ENCODE data around the gene ACKR3. TPM values are rescaled to one million over a fixed set of nuclear protein-coding genes. Genes with fewer than 3 reads are reported as not detected.

The ACKR3 gene
- total and polyA plus RNA-seq, 2 donors (not counting 1 experiment from before 2014, with no cell fraction given): 0.17 to 1.5 TPM

DNA sequence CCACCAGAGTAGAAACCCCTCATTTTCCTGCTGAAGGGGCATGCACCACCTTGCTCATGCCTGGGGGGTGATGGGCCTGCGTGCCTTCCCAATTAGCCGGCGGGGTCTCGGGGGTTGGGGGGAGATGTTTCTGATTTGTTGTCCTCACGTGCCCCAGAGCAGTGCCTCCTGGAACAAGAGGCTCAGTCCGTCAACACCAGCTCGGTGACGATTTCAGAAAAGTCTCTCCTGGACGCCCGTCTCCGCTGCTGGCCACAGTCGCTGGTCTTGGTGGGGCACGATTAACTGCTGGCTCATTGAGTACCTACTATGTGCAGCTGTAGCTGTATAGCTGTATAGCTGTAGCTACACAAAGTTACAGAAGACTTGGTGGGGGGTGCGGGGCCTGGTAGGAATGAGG lies 4.4 kb downstream of the ACKR3 start:
- Histone ChIP-seq H2AFZ (ENCODE audit: low read length) (no peak overlapping the region), H3K9me3 (ENCODE audit: control insufficient read depth, insufficient read depth, low read depth, low read length) (no peaks in the 10 kb centered on the region), H3K4me3 (replicated peaks in 1 of 4; ENCODE audit: control extremely low read depth in 1 of 4, insufficient read depth in 1 of 4, low read depth in 3 of 4, low read length in 4 of 4) (no peak overlapping the region), H3K4me2 (ENCODE audit: extremely low read depth, insufficient read depth, low read length) (no peak overlapping the region), H3K9ac (ENCODE audit: insufficient read depth, low read length) (no peak overlapping the region), H3K27me3 (ENCODE audit: control insufficient read depth, insufficient read depth, low read length) (peaks cover 15% of the 10 kb centered on the region), H3K36me3 (ENCODE audit: control insufficient read depth, insufficient read depth, low read length) (no peaks in the 10 kb centered on the region), H4K20me1 (ENCODE audit: control insufficient read depth, extremely low read depth, insufficient read depth, low read length) (no peaks in the 10 kb centered on the region), H3K4me1 (ENCODE audit: control insufficient read depth, extremely low read depth, insufficient read depth, low read length) (no peaks in the 10 kb centered on the region), H3K79me2 (ENCODE audit: control insufficient read depth, insufficient read depth, low read length) (no peaks in the 10 kb centered on the region), H3K27ac (ENCODE audit: insufficient read depth, low read length) (no peak overlapping the region)
- no peak for DNase-seq (ENCODE audit: low read depth in 2 of 2)
- no peak for TF ChIP-seq EZH2 (IDR thresholded peaks at IDR 0.05; ENCODE audit: low read length, missing control alignments)
- TF ChIP-seq, protein P1, sequence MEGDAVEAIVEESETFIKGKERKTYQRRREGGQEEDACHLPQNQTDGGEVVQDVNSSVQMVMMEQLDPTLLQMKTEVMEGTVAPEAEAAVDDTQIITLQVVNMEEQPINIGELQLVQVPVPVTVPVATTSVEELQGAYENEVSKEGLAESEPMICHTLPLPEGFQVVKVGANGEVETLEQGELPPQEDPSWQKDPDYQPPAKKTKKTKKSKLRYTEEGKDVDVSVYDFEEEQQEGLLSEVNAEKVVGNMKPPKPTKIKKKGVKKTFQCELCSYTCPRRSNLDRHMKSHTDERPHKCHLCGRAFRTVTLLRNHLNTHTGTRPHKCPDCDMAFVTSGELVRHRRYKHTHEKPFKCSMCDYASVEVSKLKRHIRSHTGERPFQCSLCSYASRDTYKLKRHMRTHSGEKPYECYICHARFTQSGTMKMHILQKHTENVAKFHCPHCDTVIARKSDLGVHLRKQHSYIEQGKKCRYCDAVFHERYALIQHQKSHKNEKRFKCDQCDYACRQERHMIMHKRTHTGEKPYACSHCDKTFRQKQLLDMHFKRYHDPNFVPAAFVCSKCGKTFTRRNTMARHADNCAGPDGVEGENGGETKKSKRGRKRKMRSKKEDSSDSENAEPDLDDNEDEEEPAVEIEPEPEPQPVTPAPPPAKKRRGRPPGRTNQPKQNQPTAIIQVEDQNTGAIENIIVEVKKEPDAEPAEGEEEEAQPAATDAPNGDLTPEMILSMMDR (conservative IDR thresholded peaks at IDR 0.05 in 1 of 2, IDR thresholded peaks at IDR 0.05 in 1 of 2; ENCODE audit: low read depth in 1 of 2, low read length in 2 of 2): no peak

DNA sequence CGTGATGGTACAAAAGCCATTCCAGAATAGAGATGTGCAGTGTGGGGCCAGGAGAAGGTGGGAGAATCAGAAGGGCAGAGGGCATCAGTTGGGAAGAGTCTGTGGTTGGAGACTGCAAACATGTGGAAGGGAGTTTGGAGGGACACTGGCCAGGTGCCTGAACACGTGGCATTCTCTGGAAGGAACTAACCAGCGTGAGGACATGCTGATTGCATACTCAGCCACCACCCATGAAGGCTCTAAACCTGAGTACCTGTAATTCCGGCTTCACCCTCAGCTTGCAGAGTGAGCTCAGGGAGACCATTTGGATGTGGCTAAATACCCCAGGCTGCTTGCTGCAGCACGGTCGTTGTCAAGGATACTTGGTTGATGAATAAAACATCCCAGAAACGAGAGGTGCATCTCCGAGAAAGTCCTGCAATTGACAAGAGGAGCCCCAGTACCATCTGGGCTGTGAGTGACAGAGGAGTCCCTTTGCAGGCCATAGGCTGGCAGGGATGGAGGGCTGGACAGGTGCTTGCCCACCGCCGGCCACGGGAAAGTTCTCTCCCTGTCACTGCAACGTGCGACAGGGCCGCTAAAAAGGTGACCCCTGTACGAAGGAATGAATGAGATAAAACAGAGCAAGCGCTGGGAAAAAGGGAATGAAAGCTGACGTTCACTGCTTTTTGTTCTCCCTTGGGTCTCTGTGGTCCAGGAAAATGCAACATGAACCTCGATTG lies 5.0 kb downstream of the ACKR3 start:
- TF ChIP-seq, protein P1 (conservative IDR thresholded peaks at IDR 0.05 in 1 of 2, IDR thresholded peaks at IDR 0.05 in 1 of 2; ENCODE audit: low read depth in 1 of 2, low read length in 2 of 2): no peak
- TF ChIP-seq EZH2 (IDR thresholded peaks at IDR 0.05; ENCODE audit: low read length, missing control alignments): no peak
- H2AFZ ChIP-seq (ENCODE audit: low read length): no peak overlapping the region
- H3K27me3 ChIP-seq (ENCODE audit: control insufficient read depth, insufficient read depth, low read length): peaks cover 12% of the 10 kb centered on the region
- no peaks in the 10 kb centered on the region for H3K36me3 ChIP-seq (ENCODE audit: control insufficient read depth, insufficient read depth, low read length)
- no peak overlapping the region for H3K9ac ChIP-seq (ENCODE audit: insufficient read depth, low read length)
- no peaks in the 10 kb centered on the region for H3K4me1 ChIP-seq (ENCODE audit: control insufficient read depth, extremely low read depth, insufficient read depth, low read length)
- H3K79me2 ChIP-seq (ENCODE audit: control insufficient read depth, insufficient read depth, low read length): no peaks in the 10 kb centered on the region
- no peaks in the 10 kb centered on the region for H3K9me3 ChIP-seq (ENCODE audit: control insufficient read depth, insufficient read depth, low read depth, low read length)
- H3K27ac ChIP-seq (ENCODE audit: insufficient read depth, low read length): no peak overlapping the region
- DNase-seq (ENCODE audit: low read depth in 2 of 2): no peak
- H4K20me1 ChIP-seq (ENCODE audit: control insufficient read depth, extremely low read depth, insufficient read depth, low read length): no peaks in the 10 kb centered on the region
- H3K4me2 ChIP-seq (ENCODE audit: extremely low read depth, insufficient read depth, low read length): no peak overlapping the region
- H3K4me3 ChIP-seq (replicated peaks in 1 of 4; ENCODE audit: control extremely low read depth in 1 of 4, insufficient read depth in 1 of 4, low read depth in 3 of 4, low read length in 4 of 4): no peak overlapping the region

DNA sequence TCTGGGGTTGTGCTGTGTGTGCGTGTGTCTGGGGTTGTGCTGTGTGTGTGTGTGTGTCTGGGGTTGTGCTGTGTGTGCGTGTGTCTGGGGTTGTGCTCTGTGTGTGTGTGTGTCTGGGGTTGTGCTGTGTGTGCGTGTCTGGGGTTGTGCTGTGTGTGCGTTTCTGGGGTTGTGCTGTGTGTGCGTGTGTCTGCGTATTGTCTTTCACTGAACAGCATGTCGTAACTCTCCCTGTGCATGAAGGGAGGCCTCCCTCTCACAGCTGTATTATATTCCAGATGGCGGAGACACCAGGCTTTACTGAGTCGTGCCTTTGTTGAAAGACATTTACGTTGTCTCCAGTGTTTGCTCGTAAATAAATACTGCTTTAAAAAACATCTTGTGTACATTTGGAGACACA lies 5.9 kb downstream of the ACKR3 start:
- Histone ChIP-seq H3K27ac (ENCODE audit: insufficient read depth, low read length) (no peak overlapping the region), H3K79me2 (ENCODE audit: control insufficient read depth, insufficient read depth, low read length) (no peaks in the 10 kb centered on the region), H3K27me3 (ENCODE audit: control insufficient read depth, insufficient read depth, low read length) (peaks cover 7% of the 10 kb centered on the region), H3K4me3 (replicated peaks in 1 of 4; ENCODE audit: control extremely low read depth in 1 of 4, insufficient read depth in 1 of 4, low read depth in 3 of 4, low read length in 4 of 4) (no peak overlapping the region), H3K9me3 (ENCODE audit: control insufficient read depth, insufficient read depth, low read depth, low read length) (no peaks in the 10 kb centered on the region), H2AFZ (ENCODE audit: low read length) (no peak overlapping the region), H3K9ac (ENCODE audit: insufficient read depth, low read length) (no peak overlapping the region), H4K20me1 (ENCODE audit: control insufficient read depth, extremely low read depth, insufficient read depth, low read length) (no peaks in the 10 kb centered on the region), H3K36me3 (ENCODE audit: control insufficient read depth, insufficient read depth, low read length) (no peaks in the 10 kb centered on the region), H3K4me1 (ENCODE audit: control insufficient read depth, extremely low read depth, insufficient read depth, low read length) (no peaks in the 10 kb centered on the region), H3K4me2 (ENCODE audit: extremely low read depth, insufficient read depth, low read length) (no peak overlapping the region)
- TF ChIP-seq, protein P1 (conservative IDR thresholded peaks at IDR 0.05 in 1 of 2, IDR thresholded peaks at IDR 0.05 in 1 of 2; ENCODE audit: low read depth in 1 of 2, low read length in 2 of 2): no peak
- TF ChIP-seq EZH2 (IDR thresholded peaks at IDR 0.05; ENCODE audit: low read length, missing control alignments): no peak
- DNase-seq (ENCODE audit: low read depth in 2 of 2): no peak
